ENCODE data around the gene ZNF205. TPM values are rescaled to one million over a fixed set of nuclear protein-coding genes. Genes with fewer than 3 reads are reported as not detected.
A peak's percentile ranks its signal among the peaks of the same experiment; 100 is the strongest.

ZNF205 gene
- total RNA-seq, 2 experiments from 2014 or later: 0.35 to 0.36 TPM

DNA sequence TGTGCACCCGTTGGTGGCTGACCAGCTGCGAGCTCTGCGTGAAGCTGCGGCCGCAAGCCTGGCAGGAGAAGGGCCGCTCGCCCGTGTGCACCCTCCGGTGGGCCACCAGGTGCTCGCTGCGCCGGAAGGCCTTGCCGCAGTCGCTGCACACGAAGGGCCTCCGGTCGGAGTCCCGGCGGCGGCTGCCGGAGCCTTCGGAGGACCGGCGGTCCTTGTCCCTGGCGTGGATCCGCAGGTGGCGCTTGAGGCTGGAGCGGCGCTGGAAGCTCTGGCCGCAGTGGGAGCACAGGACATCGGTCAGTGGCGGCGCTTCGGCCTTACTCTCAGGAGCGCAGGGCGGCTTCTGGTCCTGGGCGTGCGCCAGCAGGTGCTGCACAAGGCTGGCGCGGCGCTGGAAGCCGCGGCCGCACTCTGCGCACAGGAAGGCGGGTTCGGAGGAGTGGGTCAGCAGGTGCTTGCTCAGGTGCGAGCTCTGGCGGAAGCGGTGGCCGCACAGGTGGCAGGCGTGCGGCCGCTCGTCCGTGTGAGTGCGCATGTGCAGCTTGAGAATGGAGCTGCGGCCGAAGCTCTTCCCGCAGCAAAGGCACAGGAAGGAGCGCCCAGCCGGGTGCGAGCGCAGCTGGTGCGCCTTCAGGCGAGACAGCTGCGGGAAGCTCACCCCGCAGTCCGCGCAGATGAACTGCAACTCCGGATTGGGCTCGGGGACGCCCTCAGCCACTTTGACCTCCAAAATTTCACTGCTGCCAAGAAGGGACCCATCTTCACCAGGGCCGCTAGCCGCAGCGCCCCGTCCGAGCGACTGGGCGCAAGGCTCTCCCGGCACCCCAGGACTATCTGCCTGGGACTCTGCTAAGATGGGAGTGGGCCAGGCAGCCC, 22.4 kb upstream of the ZNF205 start:
- no peak overlapping the region for H3K4me3 Mint-ChIP-seq

DNA sequence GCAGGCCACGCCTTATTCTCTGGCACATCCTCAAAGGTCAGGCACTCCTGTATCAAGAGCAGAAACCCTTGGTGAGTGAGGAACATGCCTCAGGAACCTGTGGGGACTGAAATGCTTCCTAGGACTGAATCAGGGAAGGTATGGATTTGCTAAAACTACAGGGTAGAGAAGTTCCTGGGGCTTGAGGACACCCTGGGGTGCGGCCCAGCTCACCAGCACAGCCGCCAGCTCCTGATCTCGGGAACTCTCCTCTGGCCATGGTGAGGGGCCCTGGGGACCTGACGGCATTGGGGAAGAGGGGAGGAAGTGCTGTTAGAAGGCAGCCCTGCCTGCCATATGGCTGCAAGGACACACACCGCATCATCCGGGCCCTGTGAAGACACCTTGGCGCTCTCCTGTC, 20.8 kb upstream of the ZNF205 start:
- no peaks in the 10 kb centered on the region for H3K27me3 Mint-ChIP-seq
- DNase-seq: no peak
- H3K27ac Mint-ChIP-seq: no peak overlapping the region
- peaks cover 29% of the 10 kb centered on the region for H3K4me1 Mint-ChIP-seq
- no peaks in the 10 kb centered on the region for H3K36me3 Mint-ChIP-seq
- H3K9me3 Mint-ChIP-seq: no peaks in the 10 kb centered on the region
- H3K4me3 Mint-ChIP-seq: no peak overlapping the region

More for the DNA sequence above, 22.4 kb upstream of the ZNF205 start:
- peaks cover 27% of the 10 kb centered on the region for H3K4me1 Mint-ChIP-seq
- H3K9me3 Mint-ChIP-seq: no peaks in the 10 kb centered on the region
- H3K36me3 Mint-ChIP-seq: no peaks in the 10 kb centered on the region
- no peak for DNase-seq
- no peaks in the 10 kb centered on the region for H3K27me3 Mint-ChIP-seq
- no peak overlapping the region for H3K27ac Mint-ChIP-seq

DNA sequence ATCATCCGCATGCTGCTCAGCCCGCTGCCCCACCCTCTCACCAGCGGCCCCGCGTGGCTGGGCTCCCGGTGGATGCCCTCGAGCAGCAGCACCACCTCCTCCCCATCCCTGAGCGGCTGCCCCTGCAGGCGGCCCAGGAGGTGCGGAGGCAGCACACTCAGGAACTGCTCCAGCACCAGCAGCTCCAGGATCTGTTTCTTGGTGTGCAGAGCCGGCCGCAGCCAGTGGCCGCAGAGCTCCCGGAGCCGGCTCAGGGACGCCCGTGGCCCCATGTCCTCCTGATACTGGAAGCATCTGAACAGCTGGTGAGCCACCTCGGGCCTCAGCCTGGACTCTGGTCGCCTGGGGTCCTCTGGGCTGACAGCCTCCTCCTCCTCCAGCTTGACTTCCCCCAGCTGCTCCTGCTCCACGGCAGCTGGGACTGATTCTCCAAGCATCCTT, 19.9 kb upstream of the ZNF205 start:
- Mint-ChIP-seq H3K4me3 (no peak overlapping the region), H3K36me3 (no peaks in the 10 kb centered on the region), H3K9me3 (no peaks in the 10 kb centered on the region), H3K27me3 (no peaks in the 10 kb centered on the region), H3K4me1 (peaks cover 28% of the 10 kb centered on the region), H3K27ac (no peak overlapping the region)
- DNase-seq: no peak

DNA sequence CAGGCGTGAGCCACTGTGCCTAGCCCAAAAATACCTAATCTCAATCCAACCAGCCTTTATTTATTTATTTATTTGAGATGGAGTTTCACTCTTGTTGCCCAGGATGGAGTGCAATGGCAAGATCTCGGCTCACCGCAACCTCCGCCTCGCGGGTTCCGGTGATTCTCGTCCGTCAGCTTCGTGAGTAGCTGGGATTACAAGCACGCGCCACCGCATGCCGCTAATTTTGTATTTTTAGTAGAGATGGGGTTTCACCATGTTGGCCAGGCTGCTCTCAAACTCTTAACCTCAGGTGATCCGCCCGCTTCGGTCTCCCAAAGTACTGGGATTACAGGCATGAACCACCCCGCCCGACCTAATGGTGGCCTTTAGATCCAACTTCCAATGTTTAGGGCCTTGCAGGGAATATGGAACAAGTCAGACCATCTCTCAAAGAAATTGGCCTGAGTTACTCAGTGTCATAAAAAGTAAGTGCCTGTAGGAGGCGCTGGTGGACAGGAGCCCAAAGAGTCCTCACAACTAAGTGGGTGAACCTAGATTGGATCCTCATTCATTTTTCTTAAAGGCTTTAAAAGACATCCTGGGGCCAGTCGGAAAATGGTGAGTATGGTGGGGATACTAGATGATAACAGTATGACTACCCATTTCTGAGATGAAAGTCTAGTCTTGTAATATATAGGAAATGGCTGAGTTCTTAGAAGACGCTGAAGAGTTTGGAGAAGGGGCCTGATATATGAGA, 17.9 kb upstream of the ZNF205 start:
- no peaks in the 10 kb centered on the region for H3K36me3 Mint-ChIP-seq
- no peaks in the 10 kb centered on the region for H3K9me3 Mint-ChIP-seq
- H3K4me1 Mint-ChIP-seq: peaks cover 25% of the 10 kb centered on the region
- no peaks in the 10 kb centered on the region for H3K27me3 Mint-ChIP-seq
- DNase-seq: peak; percentile 36
- H3K27ac Mint-ChIP-seq: peak overlapping the region; percentile 18
- no peak overlapping the region for H3K4me3 Mint-ChIP-seq

DNA sequence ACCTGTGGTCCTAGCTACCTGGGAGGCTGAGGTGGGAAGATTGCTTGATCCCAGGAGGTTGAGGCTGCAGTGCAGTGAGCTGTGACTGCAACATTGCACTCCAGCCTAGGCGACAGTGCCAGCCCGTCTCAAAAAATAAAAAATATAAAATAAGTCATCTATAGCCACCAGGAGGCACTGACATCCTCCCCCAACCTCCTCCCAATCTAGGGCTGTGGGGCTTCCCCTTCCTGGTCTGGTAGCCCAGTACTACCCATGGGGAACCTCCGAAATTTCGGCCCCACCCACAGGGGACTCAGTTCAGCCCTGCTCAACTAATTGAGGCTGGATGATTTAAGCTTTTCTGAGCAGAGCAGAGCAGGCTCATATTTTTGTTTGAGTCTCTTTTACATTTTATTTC, 16.5 kb upstream of the ZNF205 start:
- H3K4me3 Mint-ChIP-seq: no peak overlapping the region
- H3K36me3 Mint-ChIP-seq: no peaks in the 10 kb centered on the region
- H3K4me1 Mint-ChIP-seq: peaks cover 30% of the 10 kb centered on the region
- H3K9me3 Mint-ChIP-seq: no peaks in the 10 kb centered on the region
- no peaks in the 10 kb centered on the region for H3K27me3 Mint-ChIP-seq
- no peak overlapping the region for H3K27ac Mint-ChIP-seq
- DNase-seq: peak; percentile 64

DNA sequence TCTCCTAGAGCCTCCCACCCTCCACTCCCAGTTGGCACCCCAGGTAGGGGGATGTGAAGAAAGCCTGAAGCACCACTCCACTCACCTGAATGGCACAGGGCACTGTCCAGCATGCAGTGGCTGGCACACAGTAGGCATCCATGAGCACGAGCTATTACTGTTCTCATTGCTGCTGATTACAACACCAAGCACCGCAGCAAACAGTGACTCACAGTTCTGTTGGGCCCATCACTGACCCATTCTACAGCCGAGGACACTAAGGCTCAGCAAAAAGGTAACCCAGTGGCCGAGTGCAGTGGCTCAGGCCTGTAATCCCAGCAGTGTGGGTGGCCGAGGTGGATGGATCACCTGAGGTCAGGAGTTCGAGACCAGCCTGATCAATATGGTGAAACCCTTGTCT, 16.0 kb upstream of the ZNF205 start:
- no peak overlapping the region for H3K4me3 Mint-ChIP-seq
- H3K4me1 Mint-ChIP-seq: peaks cover 30% of the 10 kb centered on the region

DNA sequence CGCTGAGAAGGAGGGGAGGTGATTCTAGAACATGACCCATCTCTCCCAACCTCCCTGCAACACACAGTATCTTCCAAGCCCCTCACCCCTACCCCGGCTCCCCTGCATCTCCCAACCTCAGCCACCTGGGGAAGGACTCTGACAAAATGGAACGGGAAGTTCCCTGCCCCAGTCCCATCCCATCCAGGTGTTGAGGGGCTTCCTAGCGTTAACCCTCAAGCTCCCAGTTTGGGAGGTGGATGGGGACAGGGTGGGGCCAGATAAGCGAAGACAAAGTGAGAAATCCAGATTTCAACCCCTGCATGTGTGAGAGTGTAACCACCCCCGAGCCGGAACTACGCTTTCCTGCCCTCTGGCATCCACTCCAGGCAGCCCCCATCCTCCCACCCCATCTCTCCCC, 15.1 kb upstream of the ZNF205 start:
- Mint-ChIP-seq H3K27me3 (no peaks in the 10 kb centered on the region), H3K36me3 (no peaks in the 10 kb centered on the region), H3K9me3 (no peaks in the 10 kb centered on the region), H3K4me1 (peaks cover 30% of the 10 kb centered on the region), H3K27ac (no peak overlapping the region), H3K4me3 (no peak overlapping the region)
- no peak for DNase-seq

More for the DNA sequence above, 16.0 kb upstream of the ZNF205 start:
- Mint-ChIP-seq H3K27ac (no peak overlapping the region), H3K36me3 (no peaks in the 10 kb centered on the region), H3K27me3 (no peaks in the 10 kb centered on the region), H3K9me3 (no peaks in the 10 kb centered on the region)
- no peak for DNase-seq

DNA sequence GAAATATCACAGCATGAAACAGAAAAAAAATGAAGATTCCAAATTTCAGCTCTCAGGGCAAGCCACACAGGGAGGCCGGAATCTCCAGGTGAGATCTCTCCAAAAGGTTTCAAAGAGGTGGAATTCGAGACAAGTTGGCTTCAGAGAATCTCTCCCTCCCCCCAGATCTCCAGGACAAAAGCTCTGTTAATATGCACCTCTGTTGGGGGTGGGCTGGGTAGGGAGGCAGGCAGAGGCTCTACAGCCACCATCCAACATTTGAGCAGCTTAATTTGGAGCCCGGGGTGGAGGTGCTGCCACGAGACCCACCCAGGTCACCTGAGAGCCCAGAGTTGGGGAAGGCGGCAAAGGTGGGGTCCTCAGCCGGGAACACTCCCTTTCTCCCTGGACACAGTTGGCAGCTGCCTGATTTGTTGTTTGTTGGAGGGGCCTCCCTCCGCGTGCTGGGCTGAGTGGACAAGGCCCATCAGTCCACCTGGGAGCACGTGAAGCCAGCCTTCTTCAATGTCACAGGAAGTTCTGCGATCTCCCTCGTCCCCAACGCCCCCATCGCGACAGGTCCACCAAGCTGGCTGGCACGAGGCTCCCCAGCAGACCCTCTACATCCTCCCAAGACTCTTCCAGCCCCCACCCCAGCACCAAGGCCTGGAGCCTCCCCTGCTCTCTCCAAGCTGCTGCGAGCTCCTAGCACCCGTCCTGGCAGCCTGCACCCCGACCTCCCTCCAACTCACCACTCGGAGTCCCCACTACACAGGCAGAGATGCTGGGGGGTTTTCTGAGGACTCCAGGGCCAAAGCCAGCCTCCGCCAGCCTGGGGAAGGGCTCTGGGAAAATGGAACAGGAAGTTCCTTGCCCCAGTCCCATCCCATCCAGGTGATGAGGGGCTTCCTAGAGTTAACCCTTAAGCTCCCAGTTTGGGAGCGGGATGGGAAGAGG, 13.7 kb upstream of the ZNF205 start, which contains the start of gene ZSCAN10:
Gene ZSCAN10 (minus strand): TSS at position 836 of the 936 bp plus-strand sequence. CDS start 6,357 bp downstream, outside the sequence.
- Mint-ChIP-seq H3K4me1 (peaks cover 30% of the 10 kb centered on the region), H3K9me3 (no peaks in the 10 kb centered on the region), H3K36me3 (no peaks in the 10 kb centered on the region), H3K27me3 (no peaks in the 10 kb centered on the region), H3K4me3 (peak within 1 kb of the TSS; percentile 70), H3K27ac (peak within 1 kb of the TSS; percentile 77)
- no peak for DNase-seq

DNA sequence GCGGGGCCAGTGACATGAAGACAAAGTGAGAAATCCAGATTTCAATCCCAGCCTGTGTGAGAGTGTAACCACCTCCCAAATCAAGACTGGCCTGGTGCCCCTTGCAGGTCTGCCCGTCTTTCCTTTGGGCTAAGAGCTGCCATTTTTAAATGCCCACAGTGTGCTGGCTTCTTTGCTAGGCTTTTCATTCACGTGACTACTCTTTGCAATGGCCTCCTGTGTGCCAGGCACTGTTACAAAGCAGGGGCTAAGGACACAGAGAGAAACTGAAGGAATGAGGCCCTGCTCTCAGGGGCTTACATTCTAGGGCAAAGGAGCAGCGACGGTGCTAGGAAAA, 13.0 kb upstream of the ZNF205 start:
- Mint-ChIP-seq H3K4me3 (no peak overlapping the region), H3K4me1 (peaks cover 30% of the 10 kb centered on the region)
- no peak for DNase-seq

DNA sequence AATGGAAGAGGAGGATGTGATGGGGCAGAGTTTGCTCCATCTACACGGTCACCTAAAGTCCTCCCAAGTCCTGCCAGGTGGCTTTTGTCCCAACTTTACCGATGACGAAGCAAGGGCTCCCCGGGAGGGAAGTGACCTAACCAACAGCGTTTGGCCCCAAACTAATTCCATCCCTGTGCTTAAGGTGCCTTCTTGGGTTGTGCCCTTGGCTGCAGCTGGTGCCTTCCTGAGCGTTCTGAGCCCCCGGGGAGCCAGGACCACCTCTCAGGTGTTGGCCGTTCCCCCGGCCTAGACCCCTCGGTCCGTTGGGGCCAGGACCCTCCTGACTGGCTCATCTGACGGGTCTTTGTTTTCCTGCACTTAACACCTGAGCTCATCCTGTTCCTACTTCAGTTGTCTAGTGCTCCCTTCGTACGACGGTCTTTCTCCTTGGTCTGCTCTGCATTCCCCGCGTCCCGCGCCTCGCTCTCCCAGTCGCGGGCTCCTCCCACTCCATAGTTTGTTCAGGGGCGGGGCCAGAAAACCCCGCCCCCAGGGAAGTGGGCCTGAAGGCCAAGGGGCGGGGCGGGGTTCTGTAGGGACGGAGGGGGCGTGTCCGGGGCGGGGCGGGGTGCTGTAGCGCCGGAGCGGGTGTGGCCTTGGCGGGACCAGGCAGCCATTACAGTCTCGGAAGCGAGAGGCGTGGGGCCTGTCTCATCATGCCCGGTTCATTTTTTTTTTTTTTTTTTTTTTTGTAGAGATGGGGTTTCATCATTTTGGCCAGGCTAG, 12.5 kb upstream of the ZNF205 start:
- Mint-ChIP-seq H3K4me1 (peaks cover 25% of the 10 kb centered on the region), H3K9me3 (no peaks in the 10 kb centered on the region), H3K36me3 (no peaks in the 10 kb centered on the region), H3K27ac (peak overlapping the region; percentile 77), H3K4me3 (peak overlapping the region; percentile 70), H3K27me3 (no peaks in the 10 kb centered on the region)
- peak; percentile 91 for DNase-seq

More for the DNA sequence above, 13.0 kb upstream of the ZNF205 start:
- Mint-ChIP-seq H3K27me3 (no peaks in the 10 kb centered on the region), H3K9me3 (no peaks in the 10 kb centered on the region), H3K27ac (no peak overlapping the region), H3K36me3 (no peaks in the 10 kb centered on the region)

DNA sequence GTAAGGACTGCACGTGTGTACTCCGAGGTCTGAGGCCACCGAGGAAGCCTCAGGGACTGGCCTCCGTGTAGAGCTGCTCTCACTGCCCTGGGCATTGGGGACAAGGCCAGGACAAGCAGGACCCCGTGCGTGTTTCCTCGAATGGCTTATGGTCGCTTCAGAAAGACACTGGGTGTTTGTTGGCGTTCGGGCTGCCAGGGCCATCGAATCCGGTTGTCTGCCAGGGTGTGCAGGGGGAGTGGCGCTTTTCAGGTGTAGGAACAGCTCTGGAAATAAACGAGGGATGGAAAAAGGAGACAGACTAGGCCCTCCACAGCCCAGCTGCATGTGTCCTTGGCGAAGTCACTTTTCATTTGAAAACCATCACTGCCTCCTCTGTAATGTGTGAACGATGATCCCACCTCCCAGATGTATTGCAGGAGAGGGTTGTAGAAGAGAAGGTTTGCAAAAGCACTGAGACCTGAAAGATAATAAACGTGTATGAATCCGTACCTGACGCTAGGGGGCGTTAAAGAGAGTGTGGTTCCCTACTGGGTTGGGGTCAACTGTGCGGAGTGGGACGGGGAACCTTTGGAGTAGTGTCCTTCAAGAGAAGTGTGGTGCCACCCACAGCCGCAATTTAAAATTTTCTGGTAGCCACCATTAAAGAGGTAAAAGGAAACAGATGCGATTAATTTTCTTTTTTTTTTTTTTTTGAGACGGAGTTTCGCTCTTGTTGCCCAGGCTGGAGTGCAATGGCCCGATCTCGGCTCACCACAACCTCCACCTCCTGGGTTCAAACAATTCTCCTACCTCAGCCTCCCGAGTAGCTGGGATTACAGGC, 11.2 kb upstream of the ZNF205 start:
- H3K4me1 Mint-ChIP-seq: peaks cover 23% of the 10 kb centered on the region
- no peaks in the 10 kb centered on the region for H3K9me3 Mint-ChIP-seq
- no peak for DNase-seq
- peak overlapping the region; percentile 74 for H3K27ac Mint-ChIP-seq
- H3K36me3 Mint-ChIP-seq: no peaks in the 10 kb centered on the region
- no peaks in the 10 kb centered on the region for H3K27me3 Mint-ChIP-seq
- H3K4me3 Mint-ChIP-seq: peak overlapping the region; percentile 59

DNA sequence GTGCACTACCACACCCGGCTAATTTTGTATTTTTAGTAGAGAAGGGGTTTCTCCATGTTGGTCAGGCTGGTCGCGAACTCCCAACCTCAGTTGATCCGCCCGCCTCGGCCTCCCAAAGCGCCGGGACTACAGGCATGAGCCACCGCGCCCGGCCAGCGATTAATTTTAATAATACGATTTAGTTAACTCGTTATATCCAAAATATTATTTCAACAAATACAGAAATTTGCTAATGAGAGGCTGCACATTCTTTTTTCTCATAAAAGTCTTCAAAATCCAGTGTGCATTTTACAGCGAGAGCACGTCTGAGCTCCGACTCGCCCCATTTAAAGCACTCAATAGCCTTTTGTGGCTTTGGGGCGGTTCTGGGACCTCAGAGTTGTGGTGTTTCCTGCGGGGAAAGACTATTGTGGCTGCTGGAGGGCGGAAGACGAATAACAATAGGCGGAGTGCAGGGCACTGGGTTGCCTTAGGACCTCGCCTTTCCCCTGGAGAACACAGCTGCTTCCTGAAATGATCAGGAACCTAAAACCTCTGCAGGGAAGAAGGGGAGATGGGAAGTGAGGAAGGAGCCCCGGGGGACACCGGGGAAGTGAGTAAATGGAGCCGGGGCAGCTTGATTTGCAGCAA, 10.4 kb upstream of the ZNF205 start:
- Mint-ChIP-seq H3K27me3 (no peaks in the 10 kb centered on the region), H3K4me1 (peaks cover 23% of the 10 kb centered on the region), H3K27ac (no peak overlapping the region), H3K36me3 (no peaks in the 10 kb centered on the region), H3K4me3 (no peak overlapping the region), H3K9me3 (no peaks in the 10 kb centered on the region)
- no peak for DNase-seq

All from activated naive CD8-positive, alpha-beta T cell treated with anti-CD3 and anti-CD28 coated beads for 36 hours (primary cell).